NCI-H2029 (cell line): Measurements from ENCODE around the gene COL27A1.
"Not testable (repeated sequence)": the region's sequence is repeated elsewhere in the genome, so short reads cannot be mapped to it uniquely, and the experiment has no call there.

Experiments used
- DNase-seq: peaks from one replicate; lab custom pipeline; 2025; lab: John Stamatoyannopoulos, UW

Gene COL27A1

GRCh38 chr9:114308361-114308950 is 153.1 kb downstream of the COL27A1 start:
- no peak for DNase-seq

GRCh38 chr9:114309096-114309495 is 153.8 kb downstream of the COL27A1 start:
- DNase-seq: no peak

DNA sequence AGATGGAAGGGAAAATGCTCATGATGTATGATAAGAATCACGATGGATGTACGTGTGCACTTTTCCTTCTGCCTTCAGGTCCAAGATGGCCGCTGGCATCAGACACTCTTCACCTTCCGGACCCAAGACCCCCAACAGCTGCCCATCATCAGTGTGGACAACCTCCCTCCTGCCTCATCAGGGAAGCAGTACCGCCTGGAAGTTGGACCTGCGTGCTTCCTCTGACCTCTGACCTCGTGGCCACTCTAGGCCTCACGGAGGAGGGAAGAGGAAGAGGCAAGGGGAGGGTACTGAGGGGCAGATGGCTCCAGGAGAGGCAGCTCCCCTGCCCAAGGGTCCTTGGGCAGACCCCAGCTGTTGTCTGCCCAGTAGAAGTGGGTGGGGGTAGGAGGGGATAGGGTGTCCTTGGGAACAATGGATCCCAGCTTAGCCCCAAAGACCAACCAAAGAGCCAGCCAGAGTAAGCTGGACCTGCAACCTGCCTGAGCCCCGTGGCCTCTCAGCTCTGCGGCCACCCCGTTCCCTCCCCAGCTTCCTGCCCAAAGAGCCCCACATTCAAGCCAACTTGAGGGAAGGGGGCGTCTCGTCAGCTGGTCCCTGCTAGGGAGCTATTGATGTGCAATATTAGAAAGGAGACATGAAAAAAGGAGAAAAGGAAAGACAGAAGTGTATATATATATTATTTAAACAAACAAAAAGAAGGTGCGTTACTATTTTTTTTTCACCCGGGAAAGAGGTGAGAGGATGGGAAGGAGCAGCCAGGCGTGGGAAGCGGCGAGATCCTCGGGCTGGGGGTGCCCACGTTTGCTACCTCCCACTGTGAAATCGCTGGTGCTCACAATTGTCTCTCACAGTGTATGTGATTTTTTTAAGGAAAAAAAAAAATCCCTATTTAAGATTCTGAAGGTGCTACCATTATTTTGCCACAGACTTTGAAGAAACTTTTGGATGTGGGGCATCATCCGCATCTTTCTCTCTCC is 155.4 kb downstream of the COL27A1 start:
- DNase-seq: no peak

GRCh38 chr9:114311571-114312512 is 156.5 kb downstream of the COL27A1 start:
- DNase-seq: no peak

DNA sequence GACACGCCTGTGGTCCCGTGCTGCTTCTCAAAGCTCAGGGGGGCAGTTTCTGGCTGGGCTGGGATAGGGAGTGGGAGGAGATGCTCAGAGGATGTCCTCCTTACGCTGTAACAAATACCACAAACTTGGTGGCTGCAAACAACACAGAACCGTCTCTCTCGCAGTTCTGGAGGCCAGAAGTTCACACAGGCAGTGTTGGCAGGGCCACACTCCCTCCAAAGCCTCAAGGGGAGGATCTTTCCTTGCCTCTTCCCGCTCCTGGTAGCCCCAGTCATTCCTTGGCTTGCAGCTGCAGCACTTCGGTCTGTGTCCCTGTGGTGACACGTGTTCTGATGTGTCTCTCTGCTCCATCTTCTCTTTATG is 157.2 kb downstream of the COL27A1 start:
- DNase-seq: no peak

- DNase-seq: no peak
Measured at GRCh38 chr9:114313186-114313585, 157.8 kb downstream of the COL27A1 start.

DNA sequence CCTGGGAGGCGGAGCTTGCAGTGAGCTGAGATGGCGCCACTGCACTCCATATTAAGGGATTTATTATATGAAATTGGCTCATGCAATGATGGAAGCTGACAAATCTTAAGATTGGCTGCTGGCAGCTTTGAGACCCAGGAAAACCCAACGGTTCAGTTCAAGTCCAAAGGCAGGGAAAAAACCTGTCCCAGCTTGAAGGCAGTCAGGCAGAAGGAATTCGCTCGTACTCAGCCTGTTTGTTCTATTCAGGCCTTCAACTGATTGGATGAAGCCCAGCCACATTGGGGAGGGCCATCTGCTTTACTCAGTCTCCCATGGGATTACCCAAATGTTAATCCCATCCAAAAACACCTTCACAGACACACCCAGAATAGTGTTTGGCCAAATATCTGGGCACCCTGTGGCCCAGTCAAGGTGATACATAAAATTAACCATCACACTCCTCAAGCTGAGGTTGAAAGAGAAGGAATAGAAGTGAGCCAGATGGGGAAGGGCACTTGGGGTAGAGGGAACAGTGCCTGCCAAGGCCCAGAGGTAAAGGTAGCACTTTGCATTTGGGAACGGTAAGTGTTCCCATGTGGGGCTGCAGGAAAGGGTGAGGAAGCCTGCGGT is 159.0 kb downstream of the COL27A1 start:
- DNase-seq: no peak

DNA sequence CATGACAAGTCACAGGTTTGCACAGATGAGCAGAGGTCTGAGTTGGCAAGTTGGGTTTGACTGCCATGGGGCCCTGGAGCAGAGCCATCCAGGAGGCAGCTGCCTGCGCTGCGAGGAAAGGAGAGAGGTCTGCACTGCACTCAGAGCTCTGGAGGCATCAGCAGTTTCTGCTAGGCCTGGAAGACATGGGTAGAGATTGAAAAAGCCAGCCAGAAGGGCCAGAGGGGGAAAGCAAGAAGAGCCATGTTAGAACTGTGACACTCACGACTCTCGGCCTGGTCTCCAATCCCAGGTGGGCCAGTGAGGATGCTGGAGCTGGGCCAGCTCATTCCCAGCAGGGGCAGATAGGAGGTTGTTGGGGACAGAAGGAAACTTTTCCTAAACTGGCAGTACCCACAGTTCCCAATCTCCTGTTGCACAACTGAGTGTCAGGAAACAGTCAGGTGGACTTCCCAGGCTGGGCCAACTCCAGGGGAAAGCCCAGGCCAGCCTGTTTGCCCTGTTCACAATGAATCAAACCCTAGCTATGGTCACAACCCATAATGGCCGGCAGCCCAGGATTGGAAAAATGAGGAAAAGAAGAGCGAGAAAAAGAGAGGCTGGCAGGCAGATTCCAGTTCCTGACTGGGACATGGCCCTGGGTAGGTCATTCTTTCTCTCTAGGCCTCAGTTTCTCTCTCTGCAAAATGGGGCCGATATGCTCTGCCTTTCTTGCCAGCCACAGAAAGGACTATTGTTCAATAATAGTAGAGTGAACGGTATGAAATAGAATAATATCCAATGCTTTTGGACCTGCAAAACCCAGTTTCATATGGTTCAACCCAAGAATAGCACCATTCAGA is 159.8 kb downstream of the COL27A1 start:
- DNase-seq: no peak

DNA sequence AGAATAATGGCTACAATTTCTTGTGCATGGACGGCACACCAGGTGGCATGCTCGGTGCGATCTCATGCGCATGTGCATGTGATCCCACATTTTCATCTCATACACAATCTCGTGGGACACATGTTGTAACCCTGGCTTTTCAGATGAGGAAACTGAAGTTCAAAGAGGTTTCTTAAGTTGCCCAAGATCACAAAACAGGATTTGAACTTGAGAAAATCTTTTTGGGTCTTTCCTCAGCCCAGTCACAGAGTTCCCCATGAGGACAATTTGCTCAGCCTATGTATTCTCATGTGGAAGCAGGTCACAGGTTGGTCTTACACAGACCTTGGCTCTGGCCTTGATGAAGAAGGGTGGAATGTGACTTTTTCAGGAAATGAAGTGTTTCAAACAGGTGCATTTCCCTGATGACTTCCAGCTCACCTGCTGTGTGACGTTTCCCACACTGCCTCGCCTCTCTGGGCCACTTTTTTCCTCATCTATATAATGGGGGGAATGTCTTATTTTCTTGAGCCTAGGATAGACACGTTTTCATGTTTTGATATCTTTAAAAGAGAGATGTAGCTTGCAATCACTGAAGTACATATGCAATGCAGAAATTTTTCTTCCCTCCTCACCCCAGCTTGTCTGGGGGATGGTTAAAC is 160.5 kb downstream of the COL27A1 start:
- no peak for DNase-seq

DNA sequence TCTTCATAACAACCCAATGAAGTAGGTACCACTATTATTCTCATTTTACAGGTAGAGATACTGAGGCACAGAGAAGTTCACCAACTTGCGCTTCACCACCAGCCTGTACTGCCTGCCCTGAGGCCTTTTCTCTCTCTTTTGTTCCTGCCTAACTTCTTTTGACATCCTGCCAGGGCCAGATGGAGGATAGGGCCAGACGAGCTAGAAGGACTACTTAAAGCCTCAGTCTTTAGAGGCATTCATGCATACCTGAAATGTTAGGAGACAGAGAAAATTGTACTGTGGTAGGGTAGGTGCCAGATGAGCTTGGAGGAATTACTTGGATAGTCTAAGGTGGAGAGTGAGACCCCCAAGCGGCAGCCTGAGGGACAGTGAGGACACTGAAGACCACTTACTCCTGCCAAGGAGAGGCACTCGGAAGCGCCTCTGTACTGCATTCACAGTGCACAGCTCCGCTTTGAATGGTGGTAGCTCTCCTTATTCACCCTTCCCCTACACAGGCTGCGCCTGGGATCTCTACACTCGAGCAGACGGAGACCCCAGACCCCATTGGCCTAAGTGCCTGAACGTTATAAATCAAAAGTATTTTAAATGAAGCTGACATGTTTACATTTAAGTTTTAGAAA is 161.4 kb downstream of the COL27A1 start:
- DNase-seq: no peak

GRCh38 chr9:114317665-114318357 is 162.5 kb downstream of the COL27A1 start:
- DNase-seq: no peak

DNA sequence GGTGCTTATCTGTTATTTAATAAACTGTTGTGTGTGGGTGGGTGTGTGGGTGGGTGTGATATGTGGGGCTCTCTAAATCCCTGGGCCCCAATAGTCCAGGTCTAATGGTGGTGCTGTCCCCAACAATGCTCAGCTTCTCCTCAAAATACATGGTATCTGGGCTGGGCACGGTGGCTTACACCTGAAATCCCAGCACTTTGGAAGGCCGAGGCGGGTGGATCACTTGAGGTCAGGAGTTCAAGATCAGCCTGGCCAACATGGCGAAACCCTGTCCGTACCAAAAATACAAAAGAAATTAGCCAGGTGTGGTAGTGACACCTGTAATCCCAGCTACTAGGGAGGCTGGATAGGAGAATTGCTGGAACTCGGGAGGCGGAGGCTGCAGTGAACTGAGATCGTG is 163.1 kb downstream of the COL27A1 start:
- DNase-seq: no peak

- DNase-seq: no peak
Measured at GRCh38 chr9:114319147-114319546, 163.8 kb downstream of the COL27A1 start.

DNA sequence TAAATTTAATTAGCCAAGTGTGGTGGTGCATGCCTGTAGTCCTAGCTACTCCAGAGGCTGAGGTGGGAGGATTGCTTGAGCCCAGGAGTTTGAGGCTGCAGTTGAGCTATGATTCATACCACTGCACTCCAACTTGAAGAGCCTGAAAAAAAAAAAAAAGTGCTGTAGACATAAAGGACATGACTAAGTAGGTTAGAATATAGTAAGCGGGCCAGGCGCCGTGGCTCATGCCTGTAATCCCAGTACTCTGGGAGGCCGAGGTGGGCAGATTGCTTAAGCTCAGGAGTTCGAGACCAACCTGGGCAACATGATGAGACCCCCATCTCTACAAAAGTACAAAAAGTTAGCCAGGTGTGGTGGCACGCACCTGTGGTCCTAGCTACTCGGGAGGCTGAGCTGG is 165.4 kb downstream of the COL27A1 start:
- DNase-seq: not testable (repeated sequence)

DNA sequence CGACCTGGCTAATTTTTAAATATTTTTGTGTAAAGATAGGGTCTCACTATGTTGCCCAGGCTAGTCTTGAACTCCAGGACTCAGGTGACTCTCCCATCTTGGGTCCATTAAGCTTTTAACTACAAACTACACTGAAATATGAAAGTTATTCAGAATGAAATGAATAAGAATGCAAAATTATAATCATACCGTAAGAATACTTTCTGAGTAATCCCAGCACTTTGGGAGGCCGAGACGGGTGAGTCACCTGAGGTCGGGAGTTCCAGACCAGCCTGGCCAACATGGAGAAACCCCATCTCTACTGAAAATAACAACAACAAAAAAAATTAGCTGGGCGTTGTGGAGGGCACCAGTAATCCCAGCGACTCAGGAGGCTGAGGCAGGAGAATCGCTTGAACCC is 166.4 kb downstream of the COL27A1 start:
- DNase-seq: no peak

DNA sequence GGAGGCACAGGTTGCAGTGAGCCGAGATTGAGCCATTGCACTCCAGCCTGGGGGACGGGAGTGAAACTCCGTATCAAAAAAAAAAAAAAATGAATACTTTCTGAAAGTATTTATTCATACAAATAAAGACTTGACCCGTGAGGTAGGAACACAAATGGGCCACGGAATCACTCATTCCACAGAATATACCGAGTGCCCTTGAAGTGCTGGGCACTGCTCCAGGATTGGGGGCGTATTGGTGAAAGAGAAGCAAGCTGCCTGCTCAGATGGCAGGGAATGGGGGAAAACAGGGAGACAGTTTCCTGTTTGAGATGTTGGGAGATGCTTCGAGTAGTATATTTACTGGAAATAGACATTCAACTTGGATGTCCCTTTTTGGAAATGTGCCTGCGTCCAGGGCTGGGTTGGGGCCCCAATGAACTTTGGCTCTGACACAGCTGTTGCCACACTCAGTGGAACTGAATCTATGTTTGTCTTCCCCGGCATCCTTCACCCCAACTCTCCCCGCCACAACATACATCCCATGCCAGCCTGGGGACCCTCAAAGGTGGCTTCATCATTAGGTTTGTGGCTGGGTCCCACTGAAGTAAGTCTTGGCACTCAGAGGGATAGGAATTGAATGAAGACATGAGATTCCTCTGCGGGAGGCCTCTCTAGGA is 167.0 kb downstream of the COL27A1 start:
- not testable (repeated sequence) for DNase-seq

- DNase-seq: not testable (repeated sequence)
Measured at GRCh38 chr9:114322831-114323531, 167.6 kb downstream of the COL27A1 start, which contains the start of gene ORM1. Gene ORM1, plus strand, starts transcription at chr9:114323098. Its CDS starts 36 bp downstream, at chr9:114323134.

- DNase-seq: not testable (repeated sequence)
Measured at GRCh38 chr9:114323849-114324248, 168.5 kb downstream of the COL27A1 start.
